Measurements from ENCODE around the gene SAMD10. TPM values are rescaled to one million over a fixed set of nuclear protein-coding genes. Genes with fewer than 3 reads are reported as not detected.

Gene SAMD10
- total and polyA plus RNA-seq, 4 donors: 2.3 to 6.8 (median 5.6) TPM

DNA sequence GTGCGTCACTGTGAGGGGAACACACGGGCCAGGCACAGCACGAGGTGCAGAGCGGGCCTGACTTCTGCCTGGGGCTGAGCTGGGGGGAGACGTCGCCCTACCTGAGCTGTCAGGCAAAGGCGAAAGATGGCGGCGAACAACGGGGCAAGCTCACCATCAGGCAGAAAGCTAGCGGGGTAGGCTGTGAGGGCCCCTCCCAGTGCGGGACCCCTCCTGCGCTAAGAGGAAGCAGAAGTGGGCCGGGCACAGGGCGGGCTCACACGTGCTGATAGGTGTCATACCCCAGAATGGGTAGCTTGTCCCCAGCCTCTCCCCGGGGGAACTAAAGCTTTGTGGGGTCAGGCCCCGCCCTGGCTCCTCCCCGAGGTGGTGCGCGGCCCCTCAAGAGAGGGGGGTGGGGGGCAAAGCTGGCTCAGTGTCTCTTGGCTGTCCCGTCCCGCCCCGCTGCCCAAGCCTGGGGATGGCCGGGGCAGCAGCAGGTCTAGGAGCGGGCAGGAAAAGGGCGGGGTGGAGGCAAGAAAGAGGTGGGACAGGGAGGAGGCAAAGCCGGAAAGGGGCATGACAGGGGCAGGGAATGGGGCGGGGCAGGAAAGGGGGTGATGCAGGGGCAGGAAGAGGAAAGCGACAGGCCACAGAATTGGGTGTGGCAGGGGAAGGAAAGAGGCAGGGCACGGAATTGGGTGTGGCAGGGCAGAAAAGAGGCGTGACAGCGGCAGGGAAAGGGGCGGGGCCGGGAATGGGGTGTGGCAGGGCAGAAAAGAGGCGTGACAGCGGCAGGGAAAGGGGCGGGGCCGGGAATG is 38.0 kb downstream of the SAMD10 start:
- H3K36me3 ChIP-seq (ENCODE audit: control insufficient read depth in 4 of 4, insufficient read depth in 4 of 4, low read length in 4 of 4): peaks cover 13 to 63% (median 22%) of the 10 kb centered on the region in 4 donors
- no peak overlapping the region for H3K4me3 ChIP-seq
- H3K9ac ChIP-seq (ENCODE audit: insufficient read depth in 1 of 2, low read length in 2 of 2): no peak overlapping the region
- WGBS, 2 donors: 42 to 59% methylated on average over 32 to 35 of the region's 39 CpGs
- ATAC-seq (ENCODE audit: insufficient read depth, low FRiP score): peak; percentile 53
- H3K4me1 ChIP-seq (ENCODE audit: control insufficient read depth in 5 of 5, insufficient read depth in 5 of 5, low read length in 5 of 5): peaks cover 0 to 11% (median 0%) of the 10 kb centered on the region in 5 donors
- H3K27me3 ChIP-seq (ENCODE audit: control insufficient read depth in 3 of 3, insufficient read depth in 3 of 3, low read length in 2 of 3): no peaks in the 10 kb centered on the region
- TF ChIP-seq, protein P1, sequence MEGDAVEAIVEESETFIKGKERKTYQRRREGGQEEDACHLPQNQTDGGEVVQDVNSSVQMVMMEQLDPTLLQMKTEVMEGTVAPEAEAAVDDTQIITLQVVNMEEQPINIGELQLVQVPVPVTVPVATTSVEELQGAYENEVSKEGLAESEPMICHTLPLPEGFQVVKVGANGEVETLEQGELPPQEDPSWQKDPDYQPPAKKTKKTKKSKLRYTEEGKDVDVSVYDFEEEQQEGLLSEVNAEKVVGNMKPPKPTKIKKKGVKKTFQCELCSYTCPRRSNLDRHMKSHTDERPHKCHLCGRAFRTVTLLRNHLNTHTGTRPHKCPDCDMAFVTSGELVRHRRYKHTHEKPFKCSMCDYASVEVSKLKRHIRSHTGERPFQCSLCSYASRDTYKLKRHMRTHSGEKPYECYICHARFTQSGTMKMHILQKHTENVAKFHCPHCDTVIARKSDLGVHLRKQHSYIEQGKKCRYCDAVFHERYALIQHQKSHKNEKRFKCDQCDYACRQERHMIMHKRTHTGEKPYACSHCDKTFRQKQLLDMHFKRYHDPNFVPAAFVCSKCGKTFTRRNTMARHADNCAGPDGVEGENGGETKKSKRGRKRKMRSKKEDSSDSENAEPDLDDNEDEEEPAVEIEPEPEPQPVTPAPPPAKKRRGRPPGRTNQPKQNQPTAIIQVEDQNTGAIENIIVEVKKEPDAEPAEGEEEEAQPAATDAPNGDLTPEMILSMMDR (IDR thresholded peaks at IDR 0.05; ENCODE audit: control extremely low read depth, extremely low read depth): no peak
- H3K27ac ChIP-seq (ENCODE audit: low read depth in 1 of 2, low read length in 1 of 2): peak overlapping the region; percentile 55 to 86
- DNase-seq: no peak
- no peaks in the 10 kb centered on the region for H3K9me3 ChIP-seq (ENCODE audit: control insufficient read depth in 4 of 4, insufficient read depth in 3 of 4, low read length in 3 of 4)

- ATAC-seq (ENCODE audit: insufficient read depth, low FRiP score) (no peak), DNase-seq (no peak)
- WGBS, 2 donors: 94 to 95% methylated on average over 57 to 58 of the region's 58 CpGs
- Histone ChIP-seq H3K9me3 (ENCODE audit: control insufficient read depth in 4 of 4, insufficient read depth in 3 of 4, low read length in 3 of 4) (no peaks in the 10 kb centered on the region), H3K4me1 (ENCODE audit: control insufficient read depth in 5 of 5, insufficient read depth in 5 of 5, low read length in 5 of 5) (peaks cover 0 to 11% (median 0%) of the 10 kb centered on the region in 5 donors), H3K36me3 (ENCODE audit: control insufficient read depth in 4 of 4, insufficient read depth in 4 of 4, low read length in 4 of 4) (peaks cover 13 to 57% (median 21%) of the 10 kb centered on the region in 4 donors), H3K27ac (ENCODE audit: low read depth in 1 of 2, low read length in 1 of 2) (peak overlapping the region in 1 of 2 donors; percentile 86), H3K4me3 (no peak overlapping the region), H3K9ac (ENCODE audit: insufficient read depth in 1 of 2, low read length in 2 of 2) (no peak overlapping the region), H3K27me3 (ENCODE audit: control insufficient read depth in 3 of 3, insufficient read depth in 3 of 3, low read length in 2 of 3) (no peaks in the 10 kb centered on the region)
- TF ChIP-seq, protein P1 (IDR thresholded peaks at IDR 0.05; ENCODE audit: control extremely low read depth, extremely low read depth): no peak
Measured at GRCh38 chr20:63940472-63941266, 38.8 kb downstream of the SAMD10 start.

GRCh38 chr20:63940071-63940471 is 39.4 kb downstream of the SAMD10 start:
- DNase-seq (no peak), ATAC-seq (ENCODE audit: insufficient read depth, low FRiP score) (no peak)
- no peak overlapping the region for H3K4me3 ChIP-seq
- no peak overlapping the region for H3K9ac ChIP-seq (ENCODE audit: insufficient read depth in 1 of 2, low read length in 2 of 2)
- H3K27ac ChIP-seq (ENCODE audit: low read depth in 1 of 2, low read length in 1 of 2): no peak overlapping the region
- TF ChIP-seq, protein P1 (IDR thresholded peaks at IDR 0.05; ENCODE audit: control extremely low read depth, extremely low read depth): no peak
- H3K9me3 ChIP-seq (ENCODE audit: control insufficient read depth in 4 of 4, insufficient read depth in 3 of 4, low read length in 3 of 4): no peaks in the 10 kb centered on the region
- H3K27me3 ChIP-seq (ENCODE audit: control insufficient read depth in 3 of 3, insufficient read depth in 3 of 3, low read length in 2 of 3): no peaks in the 10 kb centered on the region
- 94 to 96% methylated on average over 23 of the region's 23 CpGs for WGBS, 2 donors
- peaks cover 0 to 11% (median 0%) of the 10 kb centered on the region in 5 donors for H3K4me1 ChIP-seq (ENCODE audit: control insufficient read depth in 5 of 5, insufficient read depth in 5 of 5, low read length in 5 of 5)
- H3K36me3 ChIP-seq (ENCODE audit: control insufficient read depth in 4 of 4, insufficient read depth in 4 of 4, low read length in 4 of 4): peaks cover 13 to 56% (median 20%) of the 10 kb centered on the region in 4 donors

Data from lung (tissue), 12 donors.